ENCODE results near the gene LRP8. TPM values are rescaled to one million over a fixed set of nuclear protein-coding genes. Genes with fewer than 3 reads are reported as not detected.

LRP8 gene
- total and polyA plus RNA-seq, 7 donors = 0.17 to 2.4 (median 0.94) TPM

DNA sequence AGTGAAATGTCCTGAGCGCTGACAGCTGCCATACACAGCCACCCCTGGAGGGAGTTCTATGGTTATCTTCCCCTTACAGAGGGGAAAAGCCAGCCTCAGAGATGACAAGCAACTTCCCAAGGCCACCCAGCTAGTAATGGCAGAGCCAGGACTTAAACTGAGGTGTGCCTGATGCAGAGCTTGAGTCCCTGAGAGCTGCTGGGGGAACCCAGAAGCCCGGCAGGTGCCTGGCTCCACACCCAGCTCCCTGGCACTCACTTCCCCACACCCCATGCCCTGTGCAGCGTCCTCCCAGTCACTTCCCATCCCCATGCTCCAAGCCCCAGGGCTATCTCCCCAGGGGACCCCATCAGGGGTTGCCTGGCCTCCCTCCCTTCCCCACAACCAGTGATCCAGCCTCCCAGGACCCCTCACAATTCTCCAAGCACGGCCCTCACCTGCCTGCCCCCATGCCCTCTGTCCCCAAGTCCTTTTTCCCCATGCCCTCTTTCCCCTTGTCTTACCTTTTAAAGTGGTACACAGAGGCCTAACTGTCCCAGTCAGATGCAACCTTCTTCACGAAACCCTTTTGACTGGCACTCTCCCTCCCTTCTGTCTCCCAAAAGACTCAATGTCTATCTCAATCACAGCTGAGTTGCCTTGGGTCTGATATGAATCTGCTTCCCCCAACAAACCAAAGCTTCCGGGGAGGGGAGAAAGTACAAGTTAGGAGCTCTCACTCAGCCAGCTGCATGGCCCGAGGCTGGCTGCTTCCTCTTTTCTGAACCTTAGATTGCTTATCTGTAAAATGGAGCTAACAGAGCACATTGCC, 39.8 kb upstream of the LRP8 start:
- H3K9me3 ChIP-seq = no peaks in the 10 kb centered on the region
- no peak overlapping the region for H3K27ac ChIP-seq
- no peak overlapping the region for H3K4me3 ChIP-seq
- WGBS, 3 donors = 68 to 80% (median 75%) methylated on average over 6 to 7 of the region's 7 CpGs
- no peaks in the 10 kb centered on the region for H3K36me3 ChIP-seq (ENCODE audit: insufficient read depth in 1 of 2, low read depth in 1 of 2)
- TF ChIP-seq, protein P1, sequence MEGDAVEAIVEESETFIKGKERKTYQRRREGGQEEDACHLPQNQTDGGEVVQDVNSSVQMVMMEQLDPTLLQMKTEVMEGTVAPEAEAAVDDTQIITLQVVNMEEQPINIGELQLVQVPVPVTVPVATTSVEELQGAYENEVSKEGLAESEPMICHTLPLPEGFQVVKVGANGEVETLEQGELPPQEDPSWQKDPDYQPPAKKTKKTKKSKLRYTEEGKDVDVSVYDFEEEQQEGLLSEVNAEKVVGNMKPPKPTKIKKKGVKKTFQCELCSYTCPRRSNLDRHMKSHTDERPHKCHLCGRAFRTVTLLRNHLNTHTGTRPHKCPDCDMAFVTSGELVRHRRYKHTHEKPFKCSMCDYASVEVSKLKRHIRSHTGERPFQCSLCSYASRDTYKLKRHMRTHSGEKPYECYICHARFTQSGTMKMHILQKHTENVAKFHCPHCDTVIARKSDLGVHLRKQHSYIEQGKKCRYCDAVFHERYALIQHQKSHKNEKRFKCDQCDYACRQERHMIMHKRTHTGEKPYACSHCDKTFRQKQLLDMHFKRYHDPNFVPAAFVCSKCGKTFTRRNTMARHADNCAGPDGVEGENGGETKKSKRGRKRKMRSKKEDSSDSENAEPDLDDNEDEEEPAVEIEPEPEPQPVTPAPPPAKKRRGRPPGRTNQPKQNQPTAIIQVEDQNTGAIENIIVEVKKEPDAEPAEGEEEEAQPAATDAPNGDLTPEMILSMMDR (IDR thresholded peaks at IDR 0.05) = no peak
- no peak for DNase-seq
- no peak for ATAC-seq
- intact Hi-C loops (cut with DNase I) = no loop called here
- H3K27me3 ChIP-seq (ENCODE audit: insufficient read depth in 3 of 3, low read length in 2 of 3) = peaks cover 0 to 2% (median 0%) of the 10 kb centered on the region in 3 donors
- H3K4me1 ChIP-seq = no peaks in the 10 kb centered on the region

DNA sequence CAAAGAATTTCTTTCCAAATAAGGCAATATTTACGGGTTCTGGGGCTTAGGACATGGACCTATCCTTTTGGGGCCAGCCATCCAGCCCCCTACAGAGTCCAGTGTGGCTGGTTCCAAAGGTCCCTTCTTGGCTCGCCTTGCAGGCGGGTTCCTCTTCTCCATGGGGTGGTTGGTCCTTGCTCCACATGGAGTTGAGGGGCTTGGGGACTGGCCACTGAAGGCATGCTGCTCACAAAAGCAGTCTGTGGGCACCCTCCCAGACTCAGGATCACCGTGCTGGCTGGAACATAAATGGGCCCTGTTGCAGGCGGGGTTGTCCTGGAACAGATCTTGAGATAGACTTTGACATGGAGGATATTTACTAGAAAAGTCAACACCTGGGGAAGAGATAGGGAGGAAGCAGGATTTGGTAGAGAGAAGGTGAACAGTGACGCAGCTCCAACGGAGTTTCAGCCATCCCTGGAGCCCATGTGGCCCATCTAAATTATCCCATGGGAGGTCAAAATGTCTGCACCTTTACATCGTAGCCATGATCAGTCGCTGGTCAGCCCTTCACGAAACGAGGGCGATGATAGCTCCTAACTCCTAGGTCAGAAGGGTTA, 39.1 kb upstream of the LRP8 start:
- TF ChIP-seq, protein P1 (IDR thresholded peaks at IDR 0.05) = no peak
- intact Hi-C loops (cut with DNase I) = no loop called here
- DNase-seq (no peak), ATAC-seq (no peak)
- Histone ChIP-seq H3K4me1 (no peaks in the 10 kb centered on the region), H3K27ac (no peak overlapping the region), H3K36me3 (ENCODE audit: insufficient read depth in 1 of 2, low read depth in 1 of 2) (no peaks in the 10 kb centered on the region), H3K4me3 (no peak overlapping the region), H3K27me3 (ENCODE audit: insufficient read depth in 3 of 3, low read length in 2 of 3) (peaks cover 0 to 2% (median 0%) of the 10 kb centered on the region in 3 donors), H3K9me3 (no peaks in the 10 kb centered on the region)
- WGBS, 3 donors = 83 to 86% (median 85%) methylated on average over 12 of the region's 12 CpGs

DNA sequence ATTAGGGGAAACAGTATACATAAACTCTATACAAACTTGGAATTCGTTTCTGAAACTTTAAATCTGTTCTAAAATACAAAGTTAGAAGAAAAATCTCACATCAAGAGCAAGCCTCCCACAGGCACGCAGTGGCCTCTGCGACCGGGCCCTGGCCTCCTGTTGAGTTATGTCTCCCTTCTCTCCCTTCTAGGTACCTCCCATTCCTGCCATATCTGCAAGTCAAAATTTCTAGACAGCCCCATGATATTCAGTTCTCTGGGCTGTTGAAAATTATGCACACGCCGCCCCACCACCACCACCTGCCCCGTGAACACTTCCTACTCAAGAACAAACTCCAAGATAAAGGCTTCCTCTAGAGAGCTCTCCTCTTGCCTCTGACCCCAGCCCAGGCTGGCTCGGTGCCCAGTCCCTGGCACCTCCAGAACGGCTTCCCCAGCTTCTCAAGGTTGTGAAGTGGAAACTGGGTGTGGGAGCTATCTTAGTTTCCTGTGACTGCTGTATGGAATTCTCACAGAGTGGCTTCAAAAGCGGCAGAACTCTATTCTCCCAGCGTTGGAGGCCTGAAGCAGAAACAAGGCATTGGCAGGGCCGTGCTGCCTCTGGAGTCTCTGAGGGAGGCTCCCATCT, 37.7 kb upstream of the LRP8 start:
- no peaks in the 10 kb centered on the region for H3K9me3 ChIP-seq
- ATAC-seq = no peak
- intact Hi-C loops (cut with DNase I) = no loop called here
- TF ChIP-seq, protein P1 (IDR thresholded peaks at IDR 0.05) = no peak
- 67 to 75% (median 69%) methylated on average over 12 of the region's 12 CpGs for WGBS, 3 donors
- DNase-seq = no peak
- no peak overlapping the region for H3K27ac ChIP-seq
- no peaks in the 10 kb centered on the region for H3K4me1 ChIP-seq
- H3K4me3 ChIP-seq = no peak overlapping the region
- H3K36me3 ChIP-seq (ENCODE audit: insufficient read depth in 1 of 2, low read depth in 1 of 2) = no peaks in the 10 kb centered on the region
- H3K27me3 ChIP-seq (ENCODE audit: insufficient read depth in 3 of 3, low read length in 2 of 3) = peaks cover 0 to 2% (median 0%) of the 10 kb centered on the region in 3 donors

DNA sequence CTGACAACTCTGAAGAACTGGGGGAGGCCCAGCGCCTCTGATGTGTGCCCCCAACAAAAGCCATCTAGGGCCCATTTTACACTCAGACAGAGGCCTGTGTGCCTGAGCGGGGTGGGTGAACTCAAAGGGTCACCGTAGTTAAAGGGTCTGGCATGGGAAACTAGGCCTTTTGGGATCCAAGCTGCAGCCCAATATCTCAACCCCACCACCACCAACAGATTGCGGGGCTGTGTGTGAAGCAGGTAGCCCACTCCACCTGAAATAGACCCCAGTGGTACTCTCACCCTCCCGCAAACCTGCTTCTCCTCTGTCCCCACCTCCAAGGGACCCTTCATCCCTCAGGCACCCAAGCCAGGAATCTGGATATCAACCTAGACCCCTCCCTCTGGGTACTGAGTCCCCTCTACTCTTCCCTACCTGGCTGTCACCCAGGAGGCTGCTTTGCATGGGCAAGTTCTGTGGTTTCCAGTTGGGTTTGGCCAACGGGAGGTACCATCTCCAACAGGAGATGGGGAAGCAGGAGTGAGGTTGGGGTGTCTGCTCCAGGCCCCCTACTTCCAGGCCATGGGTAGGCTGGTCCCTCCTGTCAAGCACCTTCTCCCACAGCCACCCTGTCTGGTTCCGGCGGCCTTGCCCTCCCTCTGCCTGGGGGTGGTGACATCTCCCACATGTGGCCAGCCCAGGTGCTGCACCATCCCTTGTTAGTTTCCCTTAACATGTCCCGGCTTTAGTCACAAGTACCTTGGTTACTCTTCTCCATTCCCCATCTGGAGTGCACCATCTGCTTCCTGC, 35.2 kb upstream of the LRP8 start:
- TF ChIP-seq, protein P1 (IDR thresholded peaks at IDR 0.05) = no peak
- H3K4me3 ChIP-seq = no peak overlapping the region

More for the DNA sequence above, 35.2 kb upstream of the LRP8 start:
- no peaks in the 10 kb centered on the region for H3K4me1 ChIP-seq
- no peak overlapping the region for H3K27ac ChIP-seq
- no peaks in the 10 kb centered on the region for H3K9me3 ChIP-seq
- no peak for ATAC-seq
- intact Hi-C loops (cut with DNase I) = no loop called here
- H3K27me3 ChIP-seq (ENCODE audit: insufficient read depth in 3 of 3, low read length in 2 of 3) = no peaks in the 10 kb centered on the region
- no peaks in the 10 kb centered on the region for H3K36me3 ChIP-seq (ENCODE audit: insufficient read depth in 1 of 2, low read depth in 1 of 2)
- WGBS, 3 donors = 79 to 93% (median 89%) methylated on average over 8 to 9 of the region's 9 CpGs
- no peak for DNase-seq

All from psoas muscle (tissue), 8 donors.